Keratinocyte (primary cell): ENCODE data around the gene TUT4. TPM values are rescaled to one million over a fixed set of nuclear protein-coding genes. Genes with fewer than 3 reads are reported as not detected.

Experiments
- DNase-seq: peaks from one replicate; pipeline ENCODE4 v3.0.0-alpha.2; 2011; ENCODE audit warnings: low read depth, missing footprints, low spot score
- FAIRE-seq: peaks from 2 replicates; lab custom pipeline; 2011; peaks lifted over from hg19 to GRCh38; lab: Jason Lieb, UNC
- H2AFZ ChIP-seq: 2 replicates; pipeline ENCODE4 v1.6.0; 2012; ENCODE audit warnings: low read length, control low read depth, inconsistent platforms; ENCODE audit not compliant: control insufficient read depth
- H3K27ac ChIP-seq: 2 replicates; pipeline ENCODE4 v1.5.1; 2011; ENCODE audit warnings: low read length; ENCODE audit not compliant: control insufficient read depth, insufficient read depth
- H3K27me3 ChIP-seq: 3 replicates; pipeline ENCODE4 v1.6.0; 2011; ENCODE audit warnings: low read length; ENCODE audit not compliant: control insufficient read depth, insufficient read depth; ENCODE audit errors: extremely low read depth
- H3K36me3 ChIP-seq, 2 experiments: 2 replicates in 1 of 2; 3 replicates in 1 of 2; pipeline ENCODE4 v1.5.1; 2011; ENCODE audit warnings: low read length in 2 of 2, mild to moderate bottlenecking in 1 of 2; ENCODE audit not compliant: control insufficient read depth in 2 of 2, insufficient read depth in 2 of 2; ENCODE audit errors: extremely low read depth in 1 of 2
- H3K4me1 ChIP-seq: 3 replicates; pipeline ENCODE4 v1.5.1; 2011; ENCODE audit warnings: low read length; ENCODE audit not compliant: control insufficient read depth, insufficient read depth; ENCODE audit errors: extremely low read depth
- H3K4me2 ChIP-seq: 3 replicates; pipeline ENCODE4 v1.6.0; 2011; ENCODE audit warnings: low read depth, low read length; ENCODE audit not compliant: control insufficient read depth, insufficient read depth; ENCODE audit errors: extremely low read depth
- H3K4me3 ChIP-seq, 3 experiments: fragments of 200-600 bp in 1 of 3; sonication (generic) in 1 of 3; 2 replicates in 2 of 3; 3 replicates in 1 of 3; pipeline ENCODE4 v1.5.1; 2011 to 2016; ENCODE audit warnings: low read length in 3 of 3, mild to moderate bottlenecking in 3 of 3, control low read depth in 2 of 3, inconsistent platforms in 1 of 3, low read depth in 1 of 3, mixed read lengths in 1 of 3, mixed run types in 1 of 3, moderate library complexity in 1 of 3; ENCODE audit not compliant: control insufficient read depth in 2 of 3, insufficient read depth in 2 of 3; ENCODE audit errors: extremely low read depth in 1 of 3
- H3K79me2 ChIP-seq: 2 replicates; pipeline ENCODE4 v1.6.0; 2012; ENCODE audit warnings: low read length; ENCODE audit not compliant: control insufficient read depth, insufficient read depth
- H3K9ac ChIP-seq: 3 replicates; pipeline ENCODE4 v1.6.0; 2011; ENCODE audit warnings: low read length; ENCODE audit not compliant: control insufficient read depth, insufficient read depth; ENCODE audit errors: extremely low read depth
- H3K9me1 ChIP-seq: 3 replicates; pipeline ENCODE4 v1.6.0; 2011; ENCODE audit warnings: low read length; ENCODE audit not compliant: control insufficient read depth, insufficient read depth; ENCODE audit errors: extremely low read depth
- H3K9me3 ChIP-seq: 2 replicates; pipeline ENCODE4 v1.5.1; 2012; ENCODE audit warnings: low read depth, low read length; ENCODE audit not compliant: control insufficient read depth
- H4K20me1 ChIP-seq: 3 replicates; pipeline ENCODE4 v1.6.0; 2011; ENCODE audit warnings: low read length; ENCODE audit not compliant: control insufficient read depth, insufficient read depth; ENCODE audit errors: extremely low read depth
- CTCF ChIP-seq, 3 experiments: IDR thresholded peaks in 1 of 3; conservative IDR thresholded peaks in 1 of 3; optimal IDR thresholded peaks in 1 of 3; 2 replicates in 2 of 3; 3 replicates in 1 of 3; pipeline versions ENCODE3 to v1.5.1; 2011; ENCODE audit warnings: low read length in 3 of 3, mild to moderate bottlenecking in 3 of 3, moderate library complexity in 2 of 3, control low read depth in 1 of 3, inconsistent platforms in 1 of 3; ENCODE audit not compliant: insufficient read depth in 2 of 3; ENCODE audit errors: extremely low read depth in 1 of 3
- EZH2 ChIP-seq: IDR thresholded peaks from one replicate; pipeline ENCODE4 v1.6.1; 2012; ENCODE audit warnings: inconsistent platforms, mild to moderate bottlenecking, low read length, moderate library complexity
- dilution Hi-C: fragments of 300-500 bp; cut with MboI; formaldehyde crosslinking; loops from one replicate; pipeline ENCODE4 v1.7.0; 2020; ENCODE audit warnings: low sequenced_read_pairs; ENCODE audit not compliant: extremely low pct_ligation_motif_present
- polyA plus RNA-seq, 5 experiments: library from polyadenylated mRNA; depleted of rRNA in 3 of 5; stranded (reverse) in 3 of 5; stranded (forward) in 1 of 5; unstranded in 1 of 5; fragments of >200 nt; gene quantifications; 1 replicate in 1 of 5; 2 replicates in 3 of 5; 3 replicates in 1 of 5; pipeline versions ENCODE4 v1.2.1 to v1.2.3, GENCODE V29; 2011 to 2012; ENCODE audit warnings: missing spikeins in 2 of 5, low read depth in 1 of 5, low replicate concordance in 1 of 5

TUT4 gene
- polyA plus RNA-seq, 1 donor (not counting 4 experiments of a cell fraction or from before 2014, with no cell fraction given) = 27.5 TPM

GRCh38 chr1:52523376-52523775, 29.5 kb downstream of the TUT4 start:
- FAIRE-seq = no peak
- dilution Hi-C loops = no loop called here
- H3K79me2 ChIP-seq = no peaks in the 10 kb centered on the region
- no peaks in the 10 kb centered on the region for H3K4me1 ChIP-seq
- no peak overlapping the region for H3K4me2 ChIP-seq
- no peak overlapping the region for H2AFZ ChIP-seq
- no peaks in the 10 kb centered on the region for H3K36me3 ChIP-seq
- no peaks in the 10 kb centered on the region for H3K9me3 ChIP-seq
- H4K20me1 ChIP-seq = no peaks in the 10 kb centered on the region
- H3K27me3 ChIP-seq = no peaks in the 10 kb centered on the region
- TF ChIP-seq EZH2 = no peak
- TF ChIP-seq CTCF (optimal IDR thresholded peaks at IDR 0.05 in 1 of 3, IDR thresholded peaks at IDR 0.05 in 1 of 3, conservative IDR thresholded peaks at IDR 0.05 in 1 of 3; ENCODE audit: extremely low read depth in 1 of 3, insufficient read depth in 2 of 3, low read length in 3 of 3) = no peak
- H3K9me1 ChIP-seq = no peaks in the 10 kb centered on the region
- no peak overlapping the region for H3K4me3 ChIP-seq
- DNase-seq = no peak
- H3K9ac ChIP-seq = no peak overlapping the region
- H3K27ac ChIP-seq = no peak overlapping the region

GRCh38 chr1:52520148-52520547, 32.7 kb downstream of the TUT4 start:
- Histone ChIP-seq H2AFZ (no peak overlapping the region), H3K9ac (no peak overlapping the region), H3K9me1 (no peaks in the 10 kb centered on the region), H4K20me1 (no peaks in the 10 kb centered on the region), H3K4me2 (no peak overlapping the region), H3K4me3 (no peak overlapping the region), H3K36me3 (peaks cover 0 to 1% of the 10 kb centered on the region in 2 experiments), H3K4me1 (no peaks in the 10 kb centered on the region), H3K9me3 (no peaks in the 10 kb centered on the region), H3K79me2 (no peaks in the 10 kb centered on the region), H3K27me3 (no peaks in the 10 kb centered on the region), H3K27ac (no peak overlapping the region)
- DNase-seq = no peak
- no peak for TF ChIP-seq CTCF (optimal IDR thresholded peaks at IDR 0.05 in 1 of 3, IDR thresholded peaks at IDR 0.05 in 1 of 3, conservative IDR thresholded peaks at IDR 0.05 in 1 of 3; ENCODE audit: extremely low read depth in 1 of 3, insufficient read depth in 2 of 3, low read length in 3 of 3)
- no peak for TF ChIP-seq EZH2
- dilution Hi-C loops = no loop called here
- peak; percentile 79 for FAIRE-seq
